Urothelium cell line (cell line): ENCODE data around the gene F10.

Experiments
- DNase-seq: peaks from one replicate; pipeline ENCODE4 v3.0.0; 2011; ENCODE audit warnings: low spot score, mixed read lengths
- FAIRE-seq: peaks from 2 replicates; lab custom pipeline; 2011; peaks lifted over from hg19 to GRCh38; lab: Jason Lieb, UNC

The F10 gene

GRCh38 chr13:113129480-113129879 lies 6.9 kb downstream of the F10 start:
- DNase-seq (no peak), FAIRE-seq (no peak)

- no peak for FAIRE-seq
- no peak for DNase-seq
Measured at GRCh38 chr13:113129921-113130750, 7.5 kb downstream of the F10 start.

GRCh38 chr13:113135281-113135760 lies 12.7 kb downstream of the F10 start:
- no peak for DNase-seq
- no peak for FAIRE-seq

GRCh38 chr13:113137691-113138298 lies 15.2 kb downstream of the F10 start:
- DNase-seq = no peak
- no peak for FAIRE-seq

- no peak for DNase-seq
- no peak for FAIRE-seq
Measured at GRCh38 chr13:113138792-113139551, 16.4 kb downstream of the F10 start.

- no peak for FAIRE-seq
- DNase-seq = no peak
Measured at GRCh38 chr13:113139577-113139976, 17.0 kb downstream of the F10 start.

- DNase-seq = no peak
- FAIRE-seq = peak; percentile 87
Measured at GRCh38 chr13:113140677-113141600, 18.3 kb downstream of the F10 start.

GRCh38 chr13:113141601-113141970 lies 19.0 kb downstream of the F10 start:
- no peak for DNase-seq
- no peak for FAIRE-seq

- FAIRE-seq = no peak
- DNase-seq = no peak
Measured at GRCh38 chr13:113142876-113143275, 20.3 kb downstream of the F10 start.

- FAIRE-seq = no peak
- no peak for DNase-seq
Measured at GRCh38 chr13:113143466-113144254, 21.1 kb downstream of the F10 start.

- no peak for DNase-seq
- FAIRE-seq = no peak
Measured at GRCh38 chr13:113144255-113144629, 21.6 kb downstream of the F10 start.

GRCh38 chr13:113145496-113145895 lies 22.9 kb downstream of the F10 start:
- DNase-seq (no peak), FAIRE-seq (no peak)

GRCh38 chr13:113145911-113146598 lies 23.5 kb downstream of the F10 start:
- DNase-seq (no peak), FAIRE-seq (no peak)

- DNase-seq (no peak), FAIRE-seq (no peak)
Measured at GRCh38 chr13:113146750-113147149, 24.2 kb downstream of the F10 start.

GRCh38 chr13:113147206-113147605 lies 24.6 kb downstream of the F10 start:
- DNase-seq (no peak), FAIRE-seq (no peak)

GRCh38 chr13:113148407-113148806 lies 25.8 kb downstream of the F10 start:
- DNase-seq (no peak), FAIRE-seq (peak; percentile 52)

GRCh38 chr13:113148940-113149503 lies 26.4 kb downstream of the F10 start:
- DNase-seq = no peak
- peak; percentile 37 for FAIRE-seq

GRCh38 chr13:113149711-113150549 lies 27.3 kb downstream of the F10 start:
- FAIRE-seq (no peak), DNase-seq (no peak)
